SK-N-SH (cell line): ENCODE results near the gene M6PR. TPM values are rescaled to one million over a fixed set of nuclear protein-coding genes. Genes with fewer than 3 reads are reported as not detected.

Source experiments
- CTCF ChIA-PET: fragments of 300-600, 350-600 bp; formaldehyde crosslinking; extraction: SDS; loops from one replicate; lab custom pipeline; 2021; lab: Yijun Ruan, JAX
- POLR2A ChIA-PET: fragments of 350-600 bp; sonication (Branson Sonifier 250); formaldehyde crosslinking; extraction: SDS; loops from one replicate; lab custom pipeline; 2020; ENCODE audit warnings: antibody characterized with exemption, inconsistent platforms; lab: Yijun Ruan, JAX
- DNase-seq: peaks from one replicate; pipeline ENCODE4 v3.0.0; 2012
- H2AFZ ChIP-seq: fragments of 200-600 bp; sonication (generic); 2 replicates; pipeline ENCODE4 v1.8.1; 2016; ENCODE audit warnings: antibody characterized with exemption, mild to moderate bottlenecking, low read depth
- H3F3A ChIP-seq: fragments of 200-600 bp; sonication (generic); replicated peaks from 2 replicates; pipeline ENCODE3; 2016; ENCODE audit warnings: antibody characterized with exemption, mild to moderate bottlenecking; ENCODE audit not compliant: insufficient read depth
- H3K27ac ChIP-seq, 2 experiments: fragments of 200-500 bp in 1 of 2; fragments of 200-600 bp in 1 of 2; sonication (Bioruptor generic) in 1 of 2; sonication (generic), shearing (Covaris generic) in 1 of 2; 2 replicates each; pipeline versions ENCODE4 v1.5.1 to v1.6.1; 2014 to 2016; ENCODE audit warnings: low read depth in 2 of 2, inconsistent platforms in 1 of 2, low read length in 1 of 2, mild to moderate bottlenecking in 1 of 2, mixed read lengths in 1 of 2
- H3K27me3 ChIP-seq: fragments of 200-600 bp; sonication (generic), shearing (Covaris generic); 2 replicates; pipeline ENCODE4 v1.6.1; 2016; ENCODE audit warnings: mixed run types; ENCODE audit not compliant: insufficient read depth
- H3K36me3 ChIP-seq, 2 experiments: fragments of 200-500 bp in 1 of 2; fragments of 200-600 bp in 1 of 2; sonication (Bioruptor generic) in 1 of 2; sonication (generic) in 1 of 2; replicated peaks in 1 of 2; 2 replicates each; pipeline versions ENCODE3 to v1.5.1; 2014 to 2016; ENCODE audit warnings: low read length in 1 of 2, mild to moderate bottlenecking in 1 of 2; ENCODE audit not compliant: insufficient read depth in 2 of 2, control insufficient read depth in 1 of 2
- H3K4me1 ChIP-seq, 2 experiments: fragments of 200-500 bp in 1 of 2; fragments of 200-600 bp in 1 of 2; sonication (Bioruptor generic) in 1 of 2; sonication (generic), shearing (Covaris generic) in 1 of 2; 2 replicates each; pipeline versions ENCODE4 v1.5.1 to v1.6.1; 2014 to 2016; ENCODE audit warnings: low read depth in 1 of 2, low read length in 1 of 2, mixed run types in 1 of 2; ENCODE audit not compliant: insufficient read depth in 2 of 2, control insufficient read depth in 1 of 2
- H3K4me2 ChIP-seq: fragments of 200-600 bp; sonication (generic), shearing (Covaris generic); 2 replicates; pipeline ENCODE4 v1.6.1; 2017; ENCODE audit warnings: mixed run types
- H3K4me3 ChIP-seq, 2 experiments: fragments of 200-500 bp in 1 of 2; fragments of 200-600 bp in 1 of 2; sonication (Bioruptor generic) in 1 of 2; sonication (generic), shearing (Covaris generic) in 1 of 2; 2 replicates each; pipeline versions ENCODE4 v1.5.1 to v1.8.1; 2014 to 2016; ENCODE audit warnings: low read depth in 2 of 2, inconsistent platforms in 1 of 2, low read length in 1 of 2, mild to moderate bottlenecking in 1 of 2, mixed read lengths in 1 of 2, moderate library complexity in 1 of 2
- H3K79me2 ChIP-seq: fragments of 200-600 bp; sonication (generic); 2 replicates; pipeline ENCODE4 v1.8.1; 2017; ENCODE audit warnings: mild to moderate bottlenecking; ENCODE audit not compliant: insufficient read depth
- H3K9ac ChIP-seq: fragments of 200-600 bp; sonication (generic); 2 replicates; pipeline ENCODE4 v1.6.1; 2017; ENCODE audit warnings: mixed run types
- H3K9me2 ChIP-seq: fragments of 200-600 bp; sonication (generic); 2 replicates; pipeline ENCODE4 v1.6.1; 2017; ENCODE audit warnings: mixed run types
- H3K9me3 ChIP-seq: fragments of 200-600 bp; sonication (generic); 2 replicates; pipeline ENCODE4 v1.6.1; 2017; ENCODE audit warnings: mixed run types, mild to moderate bottlenecking, moderate library complexity
- H4K20me1 ChIP-seq: fragments of 200-600 bp; sonication (generic); 2 replicates; pipeline ENCODE4 v1.6.1; 2017; ENCODE audit warnings: mild to moderate bottlenecking, mixed run types; ENCODE audit not compliant: insufficient read depth
- CHD2 ChIP-seq: fragments of 150-350 bp; IDR thresholded peaks from 2 replicates; pipeline ENCODE4 v1.6.1; 2018; ENCODE audit warnings: low read length; ENCODE audit not compliant: partially characterized antibody
- FOSL2 ChIP-seq: IDR thresholded peaks from 2 replicates; pipeline ENCODE4 v1.4.0; 2012; ENCODE audit warnings: low read depth, mild to moderate bottlenecking, moderate library complexity, borderline replicate concordance
- FOXJ3 ChIP-seq: sonication (generic); formaldehyde crosslinking; IDR thresholded peaks from 2 replicates; pipeline ENCODE4 v1.5.1; 2020; ENCODE audit warnings: mild to moderate bottlenecking, missing genetic modification reagents
- FOXM1 ChIP-seq: IDR thresholded peaks from 2 replicates; pipeline ENCODE4 v1.4.0; 2012; ENCODE audit warnings: low read depth, mild to moderate bottlenecking
- GABPA ChIP-seq: IDR thresholded peaks from 2 replicates; pipeline ENCODE4 v1.4.0; 2012; ENCODE audit warnings: low read depth, mild to moderate bottlenecking
- GATA2 ChIP-seq: sonication (generic); formaldehyde crosslinking; IDR thresholded peaks from 2 replicates; pipeline ENCODE4 v1.5.0; 2020; ENCODE audit warnings: mild to moderate bottlenecking, missing genetic modification reagents
- IRF3 ChIP-seq: fragments of 150-350 bp; IDR thresholded peaks from 2 replicates; pipeline ENCODE4 v1.6.1; 2016; ENCODE audit warnings: mild to moderate bottlenecking, low read depth, low read length
- MEF2A ChIP-seq: IDR thresholded peaks from 2 replicates; pipeline ENCODE4 v1.4.0; 2012; ENCODE audit warnings: low read depth, borderline replicate concordance
- MXI1 ChIP-seq: IDR thresholded peaks from 2 replicates; pipeline ENCODE4 v1.6.1; 2012; ENCODE audit warnings: mild to moderate bottlenecking, low read depth, low read length, improper control_type of control experiment
- NFIC ChIP-seq: IDR thresholded peaks from 2 replicates; pipeline ENCODE4 v1.4.0; 2012; ENCODE audit warnings: borderline replicate concordance
- PBX3 ChIP-seq: IDR thresholded peaks from 2 replicates; pipeline ENCODE4; 2012
- POLR2AphosphoS5 ChIP-seq: IDR thresholded peaks from 2 replicates; pipeline ENCODE4 v1.6.1; 2012; ENCODE audit warnings: low read depth, low read length
- RAD21 ChIP-seq: IDR thresholded peaks from 2 replicates; pipeline ENCODE4 v1.6.1; 2012; ENCODE audit warnings: mild to moderate bottlenecking, low read length
- RCOR1 ChIP-seq: fragments of 150-350 bp; IDR thresholded peaks from 2 replicates; pipeline ENCODE4 v1.6.1; 2017; ENCODE audit warnings: antibody characterized with exemption, low read length
- REST ChIP-seq: IDR thresholded peaks from 2 replicates; pipeline ENCODE4 v1.6.1; 2012; ENCODE audit warnings: mild to moderate bottlenecking, low read depth, low read length, moderate library complexity
- RXRA ChIP-seq: IDR thresholded peaks from 2 replicates; pipeline ENCODE4 v1.4.0; 2012; ENCODE audit warnings: low read depth, mild to moderate bottlenecking, borderline replicate concordance
- SIN3A ChIP-seq: IDR thresholded peaks from 2 replicates; pipeline ENCODE4 v1.6.1; 2012; ENCODE audit warnings: low read depth, mild to moderate bottlenecking, low read length, moderate library complexity, borderline replicate concordance
- TAF1 ChIP-seq: IDR thresholded peaks from 2 replicates; pipeline ENCODE4 v1.6.1; 2012; ENCODE audit warnings: low read depth, mild to moderate bottlenecking, low read length, moderate library complexity, borderline replicate concordance
- TEAD4 ChIP-seq: IDR thresholded peaks from 2 replicates; pipeline ENCODE4 v1.4.0; 2012; ENCODE audit warnings: mild to moderate bottlenecking, borderline replicate concordance; ENCODE audit not compliant: insufficient read depth
- USF2 ChIP-seq: fragments of 150-350 bp; IDR thresholded peaks from 2 replicates; pipeline ENCODE4 v1.6.1; 2017; ENCODE audit warnings: antibody characterized with exemption, low read length, low read depth, borderline replicate concordance
- WGBS: methylation state at CpG from one replicate; pipeline ENCODE4 v1.1.6; 2017; ENCODE audit warnings: low lambda C conversion rate; 5-methylcytosine and 5-hydroxymethylcytosine counted together
- polyA plus RNA-seq, 3 experiments: library from polyadenylated mRNA; depleted of rRNA; stranded (reverse); fragments of >200 nt; gene quantifications; 2 replicates each; pipeline ENCODE4 v1.2.3, GENCODE V29; 2012

The M6PR gene
- polyA plus RNA-seq, 1 of the 3 experiments (the other 2 are of a cell fraction): 132 TPM

GRCh38 chr12:8909752-8910151 is 39.7 kb downstream of the M6PR start:
- Histone ChIP-seq H3K27me3 (no peaks in the 10 kb centered on the region), H3K9me3 (no peaks in the 10 kb centered on the region), H3K4me2 (no peak overlapping the region), H3K27ac (no peak overlapping the region), H3K4me1 (peaks cover 4 to 6% of the 10 kb centered on the region in 2 experiments; a peak in 2 of 4 replicates), H3K9me2 (no peaks in the 10 kb centered on the region), H4K20me1 (no peaks in the 10 kb centered on the region), H3K79me2 (no peaks in the 10 kb centered on the region; the same call in 1 of the 2 replicates)
- DNase-seq: no peak
- TF ChIP-seq IRF3: no peak
- TF ChIP-seq CHD2: no peak
- TF ChIP-seq FOXM1: no peak
- no peak for TF ChIP-seq GABPA
- no peak for TF ChIP-seq NFIC
- TF ChIP-seq FOXJ3: no peak
- no peak for TF ChIP-seq RXRA
- no peak for TF ChIP-seq RAD21
- no peak for TF ChIP-seq USF2
- TF ChIP-seq FOSL2: no peak
- TF ChIP-seq GATA2 (CRISPR knock-in tag): no peak
- TF ChIP-seq TAF1: no peak
- TF ChIP-seq MEF2A: no peak
- TF ChIP-seq RCOR1: no peak
- TF ChIP-seq TEAD4: no peak
- no peak for TF ChIP-seq SIN3A
- no peak for TF ChIP-seq MXI1
- no peak for TF ChIP-seq REST
- no peak for TF ChIP-seq POLR2AphosphoS5
- no peak for TF ChIP-seq PBX3
- TF ChIP-seq, all 33 proteins: peak for 0
- Histone ChIP-seq H2AFZ (no peak overlapping the region), H3K9ac (no peak overlapping the region), H3K4me3 (no peak overlapping the region), H3K36me3 (no peaks in the 10 kb centered on the region), H3F3A (peaks cover 11% of the 10 kb centered on the region)
- WGBS: 63% methylated on average over 5 of the region's 5 CpGs
- CTCF ChIA-PET: interaction anchor here (1.3 to 3.8 kb wide), 2 partner anchors 19 to 228 kb away, joined by 4 to 12 read pairs; no protein-coding TSS in a partner anchor
- POLR2A ChIA-PET: no interaction called here
